ENCODE measurements around the gene PRKCZ.

The PRKCZ gene

GRCh38 chr1:2215909-2216766 lies 165.9 kb downstream of the PRKCZ start:
- DNase-seq = no peak

DNA sequence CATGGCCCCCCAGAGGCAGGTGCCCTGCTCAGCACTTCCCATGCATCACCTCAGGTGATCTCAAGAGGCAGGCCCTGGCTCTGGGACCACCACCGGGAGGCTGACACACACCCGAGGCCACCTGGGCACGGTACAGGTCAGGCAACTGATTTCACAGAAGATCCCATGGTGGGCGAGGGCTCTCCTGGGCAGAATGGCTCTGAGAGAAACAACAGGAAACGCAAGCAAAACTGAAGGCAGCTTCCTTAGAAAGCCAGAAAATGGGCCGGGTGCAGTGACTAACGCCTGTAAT lies 166.5 kb downstream of the PRKCZ start:
- no peak for DNase-seq

DNA sequence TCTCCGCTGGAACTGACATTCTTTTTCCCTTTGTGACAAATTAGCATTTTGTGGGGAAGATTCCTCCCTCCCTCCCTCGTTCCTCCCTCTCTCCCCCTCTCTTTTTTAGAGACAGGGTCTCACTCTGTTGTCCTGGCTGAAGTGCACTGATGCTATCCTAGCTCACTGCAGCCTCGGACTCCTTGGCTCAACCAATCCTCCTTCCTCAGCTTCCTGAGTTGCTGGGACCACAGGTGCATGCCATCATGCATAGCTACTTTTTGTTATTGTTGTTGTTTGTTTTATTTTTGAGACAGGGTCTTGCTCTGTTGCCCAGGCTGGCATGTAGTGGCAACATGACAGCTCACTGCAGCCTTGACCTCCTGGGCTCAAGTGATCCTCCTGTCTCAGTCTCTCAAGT lies 171.1 kb downstream of the PRKCZ start:
- no peak for DNase-seq

DNA sequence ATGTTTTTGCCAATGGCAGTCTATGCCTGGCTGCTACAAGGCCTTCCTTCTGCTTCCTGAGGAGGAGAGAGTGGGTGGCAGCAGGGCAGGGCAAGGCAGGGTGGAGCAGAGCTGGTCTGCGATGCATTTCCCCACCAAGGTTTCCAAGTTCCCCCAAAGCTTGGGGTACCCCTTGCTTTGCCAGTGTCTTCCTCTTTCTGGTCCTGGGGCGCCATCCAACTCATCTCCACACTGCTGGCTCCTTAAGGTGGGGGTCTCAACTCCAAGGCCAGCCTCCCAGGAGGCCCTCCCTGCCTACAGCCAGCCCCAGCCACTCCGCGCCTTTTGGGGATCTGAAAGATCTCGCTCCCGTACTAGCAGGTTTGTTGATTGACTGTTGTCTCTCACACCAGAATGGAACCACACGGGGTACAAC lies 174.0 kb downstream of the PRKCZ start:
- no peak for DNase-seq

DNA sequence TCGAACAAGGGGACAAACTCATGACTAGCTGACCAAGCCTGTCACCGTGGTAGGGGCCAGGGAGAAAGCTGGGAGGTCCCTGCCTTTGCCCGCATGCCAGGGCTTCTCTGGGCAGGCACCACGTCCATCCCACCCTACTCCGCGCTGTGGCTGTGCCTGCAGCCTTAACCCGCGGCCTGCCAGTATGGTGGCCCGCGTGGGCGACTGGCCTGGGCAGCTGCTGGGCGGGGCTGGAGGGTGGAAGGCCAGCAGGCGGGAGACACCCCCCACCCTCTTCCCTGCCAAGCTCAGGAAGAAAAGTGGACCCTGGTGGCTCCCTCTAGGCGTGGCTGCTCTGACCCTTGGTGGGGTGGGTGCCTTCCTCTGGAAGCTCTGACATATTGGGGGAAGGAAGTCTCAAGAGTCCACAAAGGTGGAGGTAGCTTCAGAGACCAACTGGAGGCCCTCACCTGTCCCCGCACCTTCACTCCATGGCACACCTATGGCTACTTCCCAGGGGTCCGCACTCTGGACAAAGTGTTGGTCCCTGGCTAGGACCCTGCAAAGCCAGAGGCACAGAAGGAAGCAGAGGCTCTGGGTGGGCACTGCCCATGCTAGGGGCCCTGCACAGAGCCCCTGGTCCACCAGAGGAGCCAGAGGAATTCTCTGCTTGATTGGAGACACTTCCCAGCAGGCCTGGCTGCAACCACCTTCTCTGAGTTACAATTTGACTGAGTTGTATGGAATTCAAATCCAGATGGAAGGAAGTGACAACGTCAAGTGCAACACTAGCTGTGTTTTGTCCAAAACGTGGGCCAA lies 174.6 kb downstream of the PRKCZ start:
- DNase-seq = no peak

GRCh38 chr1:2226525-2227345 lies 176.5 kb downstream of the PRKCZ start:
- no peak for DNase-seq

- DNase-seq = peak; percentile 77
These were observed 177.3 kb downstream of the PRKCZ start for GRCh38 chr1:2227346-2228156.

- DNase-seq = no peak
These were observed 178.0 kb downstream of the PRKCZ start, which contains the start of gene SKI for GRCh38 chr1:2228157-2228594. Gene SKI, plus strand, starts transcription at chr1:2228319. Its CDS starts 448 bp downstream, at chr1:2228767.

DNA sequence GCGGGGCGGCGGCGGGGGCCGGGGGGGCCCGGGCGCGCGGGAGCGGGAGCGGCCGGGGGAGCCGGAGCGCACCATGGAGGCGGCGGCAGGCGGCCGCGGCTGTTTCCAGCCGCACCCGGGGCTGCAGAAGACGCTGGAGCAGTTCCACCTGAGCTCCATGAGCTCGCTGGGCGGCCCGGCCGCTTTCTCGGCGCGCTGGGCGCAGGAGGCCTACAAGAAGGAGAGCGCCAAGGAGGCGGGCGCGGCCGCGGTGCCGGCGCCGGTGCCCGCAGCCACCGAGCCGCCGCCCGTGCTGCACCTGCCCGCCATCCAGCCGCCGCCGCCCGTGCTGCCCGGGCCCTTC lies 178.5 kb downstream of the PRKCZ start:
- no peak for DNase-seq

DNA sequence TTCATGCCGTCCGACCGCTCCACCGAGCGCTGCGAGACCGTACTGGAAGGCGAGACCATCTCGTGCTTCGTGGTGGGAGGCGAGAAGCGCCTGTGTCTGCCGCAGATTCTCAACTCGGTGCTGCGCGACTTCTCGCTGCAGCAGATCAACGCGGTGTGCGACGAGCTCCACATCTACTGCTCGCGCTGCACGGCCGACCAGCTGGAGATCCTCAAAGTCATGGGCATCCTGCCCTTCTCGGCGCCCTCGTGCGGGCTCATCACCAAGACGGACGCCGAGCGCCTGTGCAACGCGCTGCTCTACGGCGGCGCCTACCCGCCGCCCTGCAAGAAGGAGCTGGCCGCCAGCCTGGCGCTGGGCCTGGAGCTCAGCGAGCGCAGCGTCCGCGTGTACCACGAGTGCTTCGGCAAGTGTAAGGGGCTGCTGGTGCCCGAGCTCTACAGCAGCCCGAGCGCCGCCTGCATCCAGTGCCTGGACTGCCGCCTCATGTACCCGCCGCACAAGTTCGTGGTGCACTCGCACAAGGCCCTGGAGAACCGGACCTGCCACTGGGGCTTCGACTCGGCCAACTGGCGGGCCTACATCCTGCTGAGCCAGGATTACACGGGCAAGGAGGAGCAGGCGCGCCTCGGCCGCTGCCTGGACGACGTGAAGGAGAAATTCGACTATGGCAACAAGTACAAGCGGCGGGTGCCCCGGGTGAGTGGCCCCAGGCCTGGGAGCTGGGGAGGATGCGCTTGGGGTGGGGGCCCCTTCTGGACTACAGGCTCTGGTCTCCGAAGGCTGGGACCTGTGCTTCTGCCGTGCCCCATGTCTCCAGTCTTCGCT lies 179.0 kb downstream of the PRKCZ start:
- DNase-seq = no peak

DNA sequence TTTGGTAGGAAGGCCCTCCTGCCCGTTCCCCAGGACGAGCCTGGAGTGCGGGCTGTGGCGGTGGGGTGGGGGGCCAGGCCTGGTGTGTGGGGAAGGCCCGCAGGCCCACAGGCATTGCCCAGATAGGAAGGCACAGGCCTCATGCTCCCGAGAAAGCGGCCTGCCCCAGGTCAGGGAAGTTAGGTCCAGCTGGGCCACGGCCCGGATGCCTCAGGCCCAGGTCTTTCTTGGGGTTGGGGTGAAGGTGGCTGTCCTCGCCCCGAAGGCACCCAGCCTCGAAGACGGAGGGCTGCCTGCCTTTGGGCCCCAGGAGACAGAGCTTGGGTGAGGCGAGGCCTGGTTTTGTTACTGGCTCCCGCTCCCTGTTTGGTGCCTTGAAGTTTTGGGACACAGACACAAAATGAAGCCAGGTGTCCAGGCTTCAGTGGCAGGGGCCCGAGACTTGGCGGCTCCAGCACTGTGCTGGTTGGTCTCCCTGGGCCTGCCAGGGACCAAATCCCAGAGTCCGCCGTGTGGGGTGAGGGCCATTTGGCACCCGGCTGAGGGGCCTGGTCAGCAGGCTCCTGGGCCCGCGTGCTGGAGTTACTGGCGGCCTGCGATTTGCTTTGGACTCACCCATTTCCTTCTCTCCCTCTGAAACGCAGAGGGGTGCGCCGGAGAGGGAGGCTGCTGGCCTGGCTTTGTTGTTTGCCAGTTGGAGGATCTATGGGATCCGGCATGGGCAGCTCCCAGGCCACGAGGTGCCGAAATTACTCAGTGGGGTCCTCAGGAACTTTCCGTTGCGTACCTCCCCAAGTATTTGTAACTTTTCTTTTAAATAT lies 179.9 kb downstream of the PRKCZ start:
- DNase-seq = no peak

DNA sequence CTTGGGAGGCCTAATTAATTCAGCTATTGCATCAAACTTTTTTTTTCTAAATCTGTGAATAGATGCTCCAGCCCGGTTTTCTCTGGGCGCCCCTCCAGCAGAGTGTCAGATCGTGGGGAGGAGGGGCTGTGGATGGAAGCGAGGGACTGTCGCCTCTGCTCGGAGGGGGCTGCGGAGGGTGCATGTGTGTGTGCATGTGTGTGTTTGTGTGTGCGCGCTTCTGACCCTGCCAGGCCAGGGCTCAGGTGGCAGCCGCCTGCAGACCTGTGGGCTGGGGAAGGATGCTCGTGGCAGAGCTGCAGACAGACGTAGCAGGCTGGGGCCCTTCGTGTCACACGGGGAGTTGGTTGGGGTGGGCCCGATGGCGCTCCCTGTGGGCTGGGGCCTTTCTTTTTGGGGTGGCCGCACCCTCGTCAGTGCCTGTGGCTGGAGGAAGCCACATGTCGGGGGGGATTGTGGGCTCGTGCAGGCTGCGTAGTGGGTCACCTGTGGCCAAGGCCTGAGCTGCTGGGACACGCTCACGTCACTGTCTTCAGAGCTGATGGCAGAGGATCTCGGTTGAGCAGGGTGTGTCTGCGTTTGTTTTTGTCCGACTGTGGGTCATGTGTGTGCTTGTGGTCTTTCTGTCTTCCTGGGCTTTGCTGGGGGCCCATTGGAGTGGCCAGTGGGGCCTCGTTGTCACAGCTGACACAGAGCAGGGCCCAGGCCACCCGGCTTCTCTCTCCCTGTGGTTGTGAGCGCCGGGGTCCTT lies 180.7 kb downstream of the PRKCZ start:
- DNase-seq = no peak

DNA sequence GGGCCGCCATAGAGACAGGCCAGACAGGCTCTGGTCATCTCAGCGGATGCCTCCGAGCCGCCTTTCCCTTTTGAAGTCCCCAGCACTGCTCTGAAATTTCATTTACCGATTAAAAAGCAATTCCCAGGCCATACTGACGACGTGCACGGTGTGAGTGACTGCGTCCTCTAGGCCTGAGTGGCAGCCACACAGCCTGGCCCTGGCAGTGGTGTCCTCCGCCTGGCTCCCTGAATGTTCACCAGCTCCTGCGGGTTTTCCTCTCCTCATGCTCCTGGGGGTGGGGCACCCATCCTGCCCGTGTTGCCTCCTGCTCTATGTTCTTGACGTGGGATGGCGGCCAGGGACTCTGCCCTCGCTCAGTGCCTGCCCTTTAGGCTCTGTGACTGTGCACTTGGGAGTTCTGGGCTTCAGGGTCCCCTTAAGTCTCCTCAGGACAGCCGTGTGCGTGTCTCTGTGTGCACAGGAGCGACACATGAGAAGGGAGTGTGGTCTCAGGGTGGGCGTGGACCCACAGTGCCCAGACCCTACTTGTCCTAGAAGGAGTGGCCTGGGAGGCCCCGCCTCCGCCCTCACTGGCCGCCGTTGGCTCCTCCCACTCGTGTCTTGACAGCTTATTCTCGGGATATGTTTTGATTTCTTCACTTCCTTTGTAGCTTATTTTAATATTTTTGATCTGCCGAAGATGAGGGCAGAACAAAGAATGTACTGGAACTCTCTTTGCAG lies 181.5 kb downstream of the PRKCZ start:
- no peak for DNase-seq

DNA sequence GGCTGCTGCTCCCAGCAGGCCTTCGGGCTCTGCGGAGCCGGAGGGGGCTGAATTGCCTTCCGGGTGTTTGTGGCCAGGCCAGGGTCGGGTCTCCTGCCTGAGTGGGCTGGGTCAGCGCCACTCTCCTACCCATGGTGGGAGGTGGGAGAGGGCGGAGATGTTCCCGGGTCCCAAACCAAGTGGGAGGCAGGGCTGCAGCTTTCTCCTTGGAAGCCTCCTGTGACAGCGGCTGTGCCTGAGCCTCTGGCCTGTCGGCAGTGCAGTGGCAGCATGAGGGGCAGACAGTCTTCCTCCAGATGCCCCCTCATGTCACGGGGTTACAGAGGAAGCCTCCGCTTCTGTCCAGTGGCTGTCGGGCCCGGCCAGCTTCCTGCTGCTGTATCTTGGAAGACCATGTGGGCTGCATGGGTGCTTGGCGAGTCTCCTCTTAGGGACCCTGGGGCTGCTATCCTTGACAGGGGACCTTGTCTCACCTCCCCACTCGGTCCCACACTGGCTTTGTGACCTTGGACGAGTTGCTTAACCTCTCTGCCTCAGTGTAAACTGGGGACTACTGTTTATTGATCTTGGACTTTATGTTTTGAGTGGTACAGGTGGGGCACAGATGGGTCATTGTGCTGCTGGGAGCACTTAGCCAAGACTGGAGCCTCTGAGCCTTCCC lies 182.2 kb downstream of the PRKCZ start:
- no peak for DNase-seq

DNA sequence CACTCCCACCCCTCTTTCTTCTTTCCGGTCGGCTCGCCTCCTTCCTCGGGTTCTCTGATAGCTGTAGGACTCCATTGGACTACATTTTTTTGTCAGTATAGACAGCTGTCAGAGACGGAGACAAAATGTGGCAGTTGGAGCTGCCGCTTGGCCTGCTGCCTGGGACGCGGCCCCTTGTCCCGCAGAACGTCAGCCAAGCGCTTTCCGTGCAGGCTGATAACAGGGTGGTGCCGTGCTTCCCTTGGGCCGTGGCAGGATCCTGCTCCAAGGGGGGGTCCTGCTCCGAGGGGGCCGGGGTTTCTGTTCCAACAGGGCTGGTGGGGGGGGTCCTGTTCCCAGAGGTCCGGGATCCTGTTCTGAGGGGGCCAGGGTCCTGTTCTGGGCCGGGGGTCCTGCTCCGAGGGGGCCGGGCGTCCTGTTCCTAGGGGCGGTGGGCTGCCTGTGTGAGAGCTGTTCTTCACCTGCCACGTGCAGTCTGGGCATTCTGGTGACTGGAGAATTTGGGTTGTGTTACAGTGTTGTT lies 182.8 kb downstream of the PRKCZ start:
- DNase-seq = no peak

GRCh38 chr1:2233468-2233867 lies 183.3 kb downstream of the PRKCZ start:
- no peak for DNase-seq

- DNase-seq = no peak
These were observed 184.0 kb downstream of the PRKCZ start for GRCh38 chr1:2233997-2234761.

- no peak for DNase-seq
These were observed 184.5 kb downstream of the PRKCZ start for GRCh38 chr1:2234762-2235113.
